HepG2 (cell line): ENCODE data around the gene ARHGAP12. TPM values are rescaled to one million over a fixed set of nuclear protein-coding genes. Genes with fewer than 3 reads are reported as not detected.
A peak's percentile ranks its signal among the peaks of the same experiment; 100 is the strongest.

ENCODE experiments used
- CBX2 ChIP-seq, 2 experiments: fragments of 200-600 bp in 1 of 2; sonication (generic); formaldehyde crosslinking in 1 of 2; IDR thresholded peaks; 2 replicates each; pipeline versions ENCODE4 v1.7.0 to v1.8.1; 2018 to 2022; ENCODE audit warnings: low read depth in 2 of 2, low read length in 1 of 2, mild to moderate bottlenecking in 1 of 2, missing genetic modification reagents in 1 of 2
- CHD4 ChIP-seq: fragments of 200-600 bp; sonication (generic); IDR thresholded peaks from 2 replicates; pipeline ENCODE4 v1.7.0; 2017; ENCODE audit warnings: mild to moderate bottlenecking, low read length, borderline replicate concordance
- EED ChIP-seq: sonication (generic); formaldehyde crosslinking; IDR thresholded peaks from 2 replicates; pipeline ENCODE4 v1.5.0; 2020; ENCODE audit warnings: mild to moderate bottlenecking, missing genetic modification reagents
- FOXA1 ChIP-seq, 2 experiments: fragments of 450-650 bp in 1 of 2; sonication (generic) in 1 of 2; formaldehyde crosslinking in 1 of 2; IDR thresholded peaks; 2 replicates each; pipeline versions ENCODE4 v1.4.0 to v1.6.1; 2016 to 2020; ENCODE audit warnings: missing genetic modification reagents in 1 of 2
- GATA4 ChIP-seq: sonication (generic); IDR thresholded peaks from 2 replicates; pipeline ENCODE4 v1.6.1; 2016; ENCODE audit warnings: antibody characterized with exemption, low read depth, borderline replicate concordance
- KDM4B ChIP-seq: sonication (generic); formaldehyde crosslinking; IDR thresholded peaks from 2 replicates; pipeline ENCODE4 v1.4.0; 2020; ENCODE audit warnings: missing genetic modification reagents
- MED8 ChIP-seq: sonication (generic); formaldehyde crosslinking; IDR thresholded peaks from 2 replicates; pipeline ENCODE4 v1.8.1; 2023; ENCODE audit warnings: mild to moderate bottlenecking, missing genetic modification reagents; ENCODE audit not compliant: insufficient replicate concordance
- NFIC ChIP-seq: IDR thresholded peaks from 2 replicates; pipeline ENCODE4 v1.6.1; 2012; ENCODE audit warnings: mild to moderate bottlenecking, low read length, inconsistent platforms
- RAD51 ChIP-seq: fragments of 450-650 bp; IDR thresholded peaks from 2 replicates; pipeline ENCODE4 v1.6.1; 2016; ENCODE audit warnings: borderline replicate concordance
- SCMH1 ChIP-seq: sonication (generic); formaldehyde crosslinking; IDR thresholded peaks from 2 replicates; pipeline ENCODE4 v1.9.0; 2021; ENCODE audit warnings: missing genetic modification reagents, mild to moderate bottlenecking, borderline replicate concordance
- THAP11 ChIP-seq: IDR thresholded peaks from 2 replicates; pipeline ENCODE4 v1.6.1; 2016; ENCODE audit warnings: missing biosample characterization, missing genetic modification reagents
- ZNF280B ChIP-seq: sonication (generic); formaldehyde crosslinking; IDR thresholded peaks from 2 replicates; pipeline ENCODE4 v1.5.0; 2020; ENCODE audit warnings: missing genetic modification reagents, mild to moderate bottlenecking, borderline replicate concordance
- ZNF451 ChIP-seq: sonication (generic); formaldehyde crosslinking; IDR thresholded peaks from 2 replicates; pipeline ENCODE4 v1.5.0; 2020; ENCODE audit warnings: mild to moderate bottlenecking, missing genetic modification reagents
- ZNF503 ChIP-seq: sonication (generic); formaldehyde crosslinking; IDR thresholded peaks from 2 replicates; pipeline ENCODE4 v1.4.0; 2020; ENCODE audit warnings: missing genetic modification reagents
- ZNF570 ChIP-seq: sonication (generic); formaldehyde crosslinking; IDR thresholded peaks from 2 replicates; pipeline ENCODE4 v1.4.0; 2020; ENCODE audit warnings: mild to moderate bottlenecking, missing genetic modification reagents, borderline replicate concordance
- ZNF713 ChIP-seq: sonication (generic); formaldehyde crosslinking; IDR thresholded peaks from 2 replicates; pipeline ENCODE4 v1.4.0; 2020; ENCODE audit warnings: mild to moderate bottlenecking, missing genetic modification reagents
- ZNF737 ChIP-seq: sonication (generic); formaldehyde crosslinking; IDR thresholded peaks from 2 replicates; pipeline ENCODE4 v1.5.0; 2020; ENCODE audit warnings: missing genetic modification reagents, mild to moderate bottlenecking, borderline replicate concordance
- polyA plus RNA-seq, 8 experiments: library from polyadenylated mRNA; depleted of rRNA in 3 of 8; stranded (reverse) in 7 of 8; unstranded in 1 of 8; fragments of >200 nt; fragmentation: Illumina TruSeq in 4 of 8; extraction: Trizol in 4 of 8; gene quantifications; 2 replicates each; pipeline versions ENCODE4 v1.2.1 to v1.2.3, GENCODE V29; 2011 to 2016; ENCODE audit warnings: low read depth in 4 of 8, missing spikeins in 1 of 8, mixed read lengths in 1 of 8; ENCODE audit not compliant: insufficient read depth in 1 of 8
- total RNA-seq, 5 experiments: library from RNA; depleted of rRNA; stranded (reverse); fragments of >200 nt; fragmentation: Illumina TruSeq; extraction: Trizol; gene quantifications; 2 replicates each; pipeline ENCODE4 v1.2.3, GENCODE V29; 2016; ENCODE audit warnings: low read depth in 1 of 5
- TF ChIP-seq, protein P1 (sequence below): sonication (generic); formaldehyde crosslinking; IDR thresholded peaks from 2 replicates; pipeline ENCODE4 v1.8.0; 2022; ENCODE audit warnings: mild to moderate bottlenecking, missing genetic modification reagents
- TF ChIP-seq, protein P2 (sequence below): sonication (generic); formaldehyde crosslinking; IDR thresholded peaks from 2 replicates; pipeline ENCODE4 v1.5.0; 2020; ENCODE audit warnings: missing genetic modification reagents
- TF ChIP-seq, protein P3 (sequence below): sonication (generic); formaldehyde crosslinking; IDR thresholded peaks from 2 replicates; pipeline ENCODE4 v1.8.0; 2022; ENCODE audit warnings: missing genetic modification reagents, mild to moderate bottlenecking, inconsistent platforms, borderline replicate concordance

ARHGAP12 gene
- total and polyA plus RNA-seq, 2 of the 13 experiments (the other 11 are each of a cell fraction or from before 2014, with no cell fraction given): 25.0 to 54.6 TPM

DNA sequence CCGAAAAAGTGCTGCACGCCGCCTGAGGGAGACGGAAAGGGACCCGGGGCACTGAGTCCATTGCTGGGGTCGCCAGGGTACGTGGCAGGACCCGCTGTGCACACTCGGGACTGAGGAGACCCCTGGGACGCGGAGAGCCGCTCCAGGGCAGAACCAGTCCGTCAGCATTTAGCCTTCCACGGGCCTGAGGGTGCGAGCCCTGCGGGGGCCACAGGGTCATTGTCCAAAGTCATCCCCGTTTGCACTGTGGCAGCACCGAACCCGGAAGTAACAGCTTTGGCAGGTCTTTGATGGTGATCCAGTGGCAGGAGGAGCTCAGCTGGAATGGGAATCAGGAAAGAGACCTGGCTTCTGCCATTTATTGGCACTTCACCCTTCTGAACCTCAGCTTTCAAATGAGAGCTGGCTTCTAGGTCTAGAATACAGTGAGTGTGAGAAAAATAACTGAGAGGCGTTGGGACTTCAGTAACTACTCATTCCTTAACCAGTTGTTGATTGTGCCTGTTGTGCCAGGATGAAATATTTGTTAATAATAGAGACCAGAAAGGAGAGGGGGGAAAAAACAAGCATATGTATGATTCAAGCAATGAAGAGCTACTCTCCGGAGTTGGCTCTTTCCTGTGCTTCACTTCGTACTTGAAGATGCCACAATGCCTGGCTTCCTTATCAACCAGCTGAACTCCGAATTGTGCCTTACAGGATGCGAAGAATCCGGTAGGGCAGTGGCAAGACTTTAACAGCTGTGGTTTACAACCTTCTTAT is 811 bp upstream of the ARHGAP12 start (continued):
- no peak for TF ChIP-seq NFIC
- no peak for TF ChIP-seq FOXA1 (IDR thresholded peaks at IDR 0.05)
- TF ChIP-seq FOXA1 (CRISPR knock-in tag; IDR thresholded peaks at IDR 0.05): peak; percentile 10; the same call in 1 of the 2 replicates
- no peak for TF ChIP-seq THAP11 (CRISPR knock-in tag)
- TF ChIP-seq, protein P1, sequence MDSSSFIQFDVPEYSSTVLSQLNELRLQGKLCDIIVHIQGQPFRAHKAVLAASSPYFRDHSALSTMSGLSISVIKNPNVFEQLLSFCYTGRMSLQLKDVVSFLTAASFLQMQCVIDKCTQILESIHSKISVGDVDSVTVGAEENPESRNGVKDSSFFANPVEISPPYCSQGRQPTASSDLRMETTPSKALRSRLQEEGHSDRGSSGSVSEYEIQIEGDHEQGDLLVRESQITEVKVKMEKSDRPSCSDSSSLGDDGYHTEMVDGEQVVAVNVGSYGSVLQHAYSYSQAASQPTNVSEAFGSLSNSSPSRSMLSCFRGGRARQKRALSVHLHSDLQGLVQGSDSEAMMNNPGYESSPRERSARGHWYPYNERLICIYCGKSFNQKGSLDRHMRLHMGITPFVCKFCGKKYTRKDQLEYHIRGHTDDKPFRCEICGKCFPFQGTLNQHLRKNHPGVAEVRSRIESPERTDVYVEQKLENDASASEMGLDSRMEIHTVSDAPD: 0 out of 2 replicates have a peak, but pooled peaks have one; percentile 32
- TF ChIP-seq ZNF280B: peak; percentile 92
- TF ChIP-seq MED8 (CRISPR knock-in tag): no peak
- TF ChIP-seq, protein P2, sequence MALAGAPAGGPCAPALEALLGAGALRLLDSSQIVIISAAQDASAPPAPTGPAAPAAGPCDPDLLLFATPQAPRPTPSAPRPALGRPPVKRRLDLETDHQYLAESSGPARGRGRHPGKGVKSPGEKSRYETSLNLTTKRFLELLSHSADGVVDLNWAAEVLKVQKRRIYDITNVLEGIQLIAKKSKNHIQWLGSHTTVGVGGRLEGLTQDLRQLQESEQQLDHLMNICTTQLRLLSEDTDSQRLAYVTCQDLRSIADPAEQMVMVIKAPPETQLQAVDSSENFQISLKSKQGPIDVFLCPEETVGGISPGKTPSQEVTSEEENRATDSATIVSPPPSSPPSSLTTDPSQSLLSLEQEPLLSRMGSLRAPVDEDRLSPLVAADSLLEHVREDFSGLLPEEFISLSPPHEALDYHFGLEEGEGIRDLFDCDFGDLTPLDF: no peak
- no peak for TF ChIP-seq ZNF713 (CRISPR knock-in tag)
- TF ChIP-seq CHD4: no peak
- no peak for TF ChIP-seq SCMH1
- TF ChIP-seq, protein P3, sequence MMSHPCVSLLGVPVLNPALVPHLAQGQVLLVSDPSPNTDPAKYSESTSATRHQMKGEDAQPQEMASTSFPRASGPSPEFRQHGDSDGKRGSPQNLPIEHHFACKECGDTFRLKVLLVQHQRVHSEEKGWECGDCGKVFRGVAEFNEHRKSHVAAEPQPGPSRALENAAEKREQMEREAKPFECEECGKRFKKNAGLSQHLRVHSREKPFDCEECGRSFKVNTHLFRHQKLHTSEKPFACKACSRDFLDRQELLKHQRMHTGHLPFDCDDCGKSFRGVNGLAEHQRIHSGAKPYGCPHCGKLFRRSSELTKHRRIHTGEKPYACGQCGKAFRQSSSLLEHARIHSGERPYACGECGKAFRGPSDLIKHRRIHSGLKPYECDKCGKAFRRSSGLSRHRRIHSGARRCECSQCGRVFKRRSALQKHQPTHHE: no peak
- TF ChIP-seq ZNF570 (CRISPR knock-in tag): no peak
- TF ChIP-seq RAD51: no peak
- no peak for TF ChIP-seq CBX2 (IDR thresholded peaks at IDR 0.05; ENCODE audit: low read depth, low read length)
- no peak for TF ChIP-seq CBX2 (CRISPR knock-in tag; IDR thresholded peaks at IDR 0.05; ENCODE audit: low read depth)
- TF ChIP-seq ZNF503: no peak
- no peak for TF ChIP-seq ZNF451
- no peak for TF ChIP-seq EED (CRISPR knock-in tag)
- TF ChIP-seq GATA4: no peak
- TF ChIP-seq KDM4B: no peak
- no peak for TF ChIP-seq ZNF737 (CRISPR knock-in tag)
